Natural killer cell treated with Interleukin-12 subunit alpha and Interleukin-12 subunit beta and Interleukin-15 and Interleukin-18, amount 100 ng/mL, for 72 hours (primary cell): ENCODE measurements around the gene MLLT6. TPM values are rescaled to one million over a fixed set of nuclear protein-coding genes. Genes with fewer than 3 reads are reported as not detected.
A peak's percentile ranks its signal among the peaks of the same experiment; 100 is the strongest.

Source experiments
- ATAC-seq, 2 donors: fragments of 150-1000 bp; cut with Tn5 transposase in 1 of 2; sonication (Bioruptor Pico), chemical (Tn5 transposase) in 1 of 2; 2 replicates each; pipeline ENCODE4 v1.10.0; 2021
- DNase-seq: peaks from one replicate; pipeline ENCODE4 v3.0.0; 2022; ENCODE audit warnings: low spot score
- H3K27ac Mint-ChIP-seq, 2 donors: 1 replicate in 1 of 2; 2 replicates in 1 of 2; pipeline ENCODE4 v1.8.0; 2022; ENCODE audit warnings: mixed read lengths in 2 of 2, mild to moderate bottlenecking in 1 of 2, moderate library complexity in 1 of 2
- H3K27me3 Mint-ChIP-seq, 2 donors: 1 replicate in 1 of 2; 2 replicates in 1 of 2; pipeline ENCODE4 v1.8.0; 2022; ENCODE audit warnings: mixed read lengths in 2 of 2
- H3K36me3 Mint-ChIP-seq: one replicate; pipeline ENCODE4 v1.8.0; 2022; ENCODE audit warnings: mixed read lengths
- H3K4me1 Mint-ChIP-seq, 2 donors: 1 replicate in 1 of 2; 2 replicates in 1 of 2; pipeline ENCODE4 v1.8.0; 2022; ENCODE audit warnings: low read depth in 2 of 2, mixed read lengths in 2 of 2, mild to moderate bottlenecking in 1 of 2
- H3K4me3 Mint-ChIP-seq: one replicate; pipeline ENCODE4 v1.8.0; 2022; ENCODE audit warnings: mixed read lengths
- H3K9me3 Mint-ChIP-seq: 2 replicates; pipeline ENCODE4 v1.8.0; 2022; ENCODE audit warnings: mixed read lengths
- total RNA-seq, 2 donors: library from RNA; stranded (reverse); gene quantifications; one replicate each; pipeline ENCODE4 v1.2.3, GENCODE V29; 2022

Gene MLLT6
- total RNA-seq, 2 donors from 2014 or later = 319 to 324 TPM

GRCh38 chr17:38732376-38733281, 27.6 kb downstream of the MLLT6 start:
- ATAC-seq = no peak
- peaks cover 61 to 64% of the 10 kb centered on the region in 2 donors for H3K4me1 Mint-ChIP-seq
- H3K9me3 Mint-ChIP-seq = no peaks in the 10 kb centered on the region
- H3K27me3 Mint-ChIP-seq = no peaks in the 10 kb centered on the region
- H3K4me3 Mint-ChIP-seq = peak overlapping the region; percentile 99
- no peaks in the 10 kb centered on the region for H3K36me3 Mint-ChIP-seq
- H3K27ac Mint-ChIP-seq = peak overlapping the region; percentile 86 to 96
- no peak for DNase-seq

DNA sequence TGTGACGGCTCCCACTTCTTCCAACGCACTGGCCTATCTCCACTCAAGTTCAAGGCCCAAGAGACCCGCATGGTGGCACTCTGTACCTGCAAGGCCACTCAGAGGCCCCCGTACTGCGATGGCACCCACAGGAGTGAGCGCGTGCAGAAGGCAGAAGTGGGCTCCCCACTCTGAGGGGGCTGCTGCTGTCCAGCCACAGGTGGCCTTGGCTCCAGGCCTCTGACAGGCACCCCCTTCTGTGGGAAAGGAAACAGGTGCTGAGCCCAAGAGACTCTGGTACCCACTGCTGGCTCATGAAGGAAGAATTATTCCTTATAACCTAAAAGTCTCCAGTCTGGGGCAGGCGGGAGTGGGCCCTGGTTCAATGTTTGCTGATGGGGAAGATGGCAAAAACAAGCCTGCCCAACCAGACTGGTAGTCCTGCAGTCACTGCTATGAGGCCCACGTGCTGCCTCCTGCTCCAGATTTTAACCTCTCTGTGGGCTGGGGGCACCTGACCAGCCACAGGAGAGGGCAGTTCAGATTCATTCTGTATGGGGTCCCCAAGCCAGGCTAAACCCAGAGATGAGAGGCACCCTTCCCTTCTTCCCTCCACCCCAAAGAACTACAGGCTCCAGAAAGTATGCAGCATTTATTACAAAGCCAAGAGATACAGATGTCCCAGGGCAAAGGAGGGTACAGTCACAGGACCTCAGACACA, 28.4 kb downstream of the MLLT6 start:
- ATAC-seq (no peak), DNase-seq (no peak)
- peak overlapping the region; percentile 30 for H3K4me3 Mint-ChIP-seq
- H3K36me3 Mint-ChIP-seq = no peaks in the 10 kb centered on the region
- peaks cover 53 to 56% of the 10 kb centered on the region in 2 donors for H3K4me1 Mint-ChIP-seq
- H3K27ac Mint-ChIP-seq = peak overlapping the region; percentile 64 to 96
- no peaks in the 10 kb centered on the region for H3K27me3 Mint-ChIP-seq
- H3K9me3 Mint-ChIP-seq = no peaks in the 10 kb centered on the region

DNA sequence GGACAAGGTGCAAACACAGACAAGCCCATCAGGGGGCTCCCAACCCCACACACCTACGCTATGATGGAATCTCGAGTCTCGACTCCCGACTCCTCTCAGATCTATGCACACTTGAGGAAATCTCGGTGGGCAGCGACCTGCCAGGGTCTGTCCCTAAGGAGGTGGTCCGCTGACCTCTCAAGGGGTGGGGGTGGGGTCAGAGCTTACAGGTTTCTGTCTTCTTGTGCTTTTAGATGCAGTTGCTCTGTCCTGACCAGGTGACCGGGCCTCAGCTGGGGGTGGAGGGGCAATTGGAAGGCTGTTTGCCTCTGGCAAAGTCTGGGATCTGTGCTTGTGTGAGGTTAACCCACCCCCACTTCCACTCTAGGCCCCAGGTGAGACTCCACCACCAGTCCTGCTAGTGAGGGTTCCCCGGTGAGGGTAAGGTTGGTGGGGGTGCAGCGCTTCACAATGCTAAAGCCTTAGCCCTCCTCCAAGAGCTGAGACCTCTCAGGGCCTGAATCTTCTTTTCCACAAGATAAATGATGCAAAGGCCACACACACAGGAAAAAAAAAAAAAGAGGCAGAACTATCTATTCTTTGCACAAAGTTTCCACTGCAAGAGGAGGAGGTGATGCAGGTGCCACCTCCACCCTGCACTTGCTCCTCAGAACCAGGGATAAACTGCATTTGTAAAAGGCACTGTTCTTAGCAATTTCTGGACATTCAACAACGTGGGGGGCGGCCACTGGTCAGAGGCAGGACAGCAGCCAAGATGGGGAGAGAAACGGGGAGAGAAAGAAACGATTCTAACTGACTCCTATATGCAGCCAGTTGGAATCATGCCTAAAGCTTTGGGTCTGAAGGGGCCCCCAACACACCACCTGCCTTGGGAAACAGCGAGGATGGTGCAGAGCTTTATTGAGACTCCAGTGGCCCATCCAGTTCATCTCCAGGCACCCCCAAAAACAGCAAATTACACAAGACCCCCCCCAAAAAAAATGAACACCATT, 29.2 kb downstream of the MLLT6 start:
- DNase-seq (no peak), ATAC-seq (no peak)
- Mint-ChIP-seq H3K27me3 (no peaks in the 10 kb centered on the region), H3K27ac (peak overlapping the region; percentile 37 to 64), H3K36me3 (no peaks in the 10 kb centered on the region), H3K4me3 (no peak overlapping the region), H3K9me3 (no peaks in the 10 kb centered on the region), H3K4me1 (peaks cover 45 to 47% of the 10 kb centered on the region in 2 donors)

- ATAC-seq (peak; percentile 31 to 41), DNase-seq (peak; percentile 80)
- Mint-ChIP-seq H3K36me3 (no peaks in the 10 kb centered on the region), H3K4me3 (no peak overlapping the region), H3K4me1 (peaks cover 41 to 42% of the 10 kb centered on the region in 2 donors), H3K9me3 (no peaks in the 10 kb centered on the region), H3K27me3 (no peaks in the 10 kb centered on the region), H3K27ac (peak overlapping the region in 1 of 2 donors; percentile 41)
Observed at GRCh38 chr17:38735161-38735997, 30.3 kb downstream of the MLLT6 start.

DNA sequence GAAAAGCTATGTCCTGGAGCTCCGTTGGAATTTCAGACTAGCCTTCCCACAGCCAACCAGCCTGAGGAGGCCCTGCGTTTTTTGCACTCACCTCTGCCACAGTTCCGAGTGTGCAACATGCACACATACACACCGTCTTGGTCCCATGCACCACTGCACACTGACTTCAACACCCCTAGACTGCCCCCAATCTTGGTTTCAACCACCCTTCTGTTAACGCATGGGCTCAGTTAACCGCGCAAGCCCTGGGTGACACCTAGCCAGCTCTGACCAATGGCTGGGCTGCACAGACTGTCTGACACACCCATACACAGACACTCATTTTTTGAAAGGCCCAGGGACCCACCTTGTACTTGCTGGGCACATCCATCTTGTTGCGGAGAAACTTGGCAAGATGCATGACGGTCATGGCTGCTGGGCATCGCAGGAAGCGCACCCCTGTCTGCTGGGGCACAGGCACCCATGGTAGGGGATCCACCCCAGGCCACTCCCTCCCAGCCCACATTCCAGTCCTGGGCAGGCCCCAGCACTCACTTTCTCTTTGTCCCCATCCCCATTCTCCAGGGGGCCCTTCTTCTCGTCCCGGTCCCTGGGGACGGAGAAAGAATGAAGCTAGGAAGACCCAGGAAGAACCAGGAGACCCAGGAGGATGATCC, 33.1 kb downstream of the MLLT6 start:
- ATAC-seq = no peak
- Mint-ChIP-seq H3K27ac (no peak overlapping the region), H3K4me3 (no peak overlapping the region), H3K36me3 (no peaks in the 10 kb centered on the region), H3K27me3 (no peaks in the 10 kb centered on the region), H3K4me1 (peaks cover 20 to 22% of the 10 kb centered on the region in 2 donors), H3K9me3 (no peaks in the 10 kb centered on the region)
- no peak for DNase-seq

DNA sequence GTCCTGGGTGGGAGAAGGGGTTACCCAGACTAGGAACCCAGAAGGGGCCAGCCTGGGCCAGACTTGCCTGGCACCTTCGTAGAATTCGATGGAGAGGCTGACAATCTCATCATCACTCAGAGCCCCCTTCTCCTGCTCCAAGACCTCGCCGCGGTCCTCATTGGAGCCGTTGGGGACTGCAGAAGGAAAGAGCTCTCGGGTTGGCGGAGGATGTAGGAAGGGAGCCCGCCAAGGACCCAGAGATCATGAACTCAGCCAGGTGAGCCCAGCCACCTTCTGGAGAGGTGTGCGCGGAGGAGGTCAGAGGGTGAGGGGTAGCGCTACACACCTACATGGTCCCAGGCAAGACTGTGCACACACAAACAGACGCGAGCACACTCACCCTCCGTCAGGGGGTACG, 33.6 kb downstream of the MLLT6 start:
- Mint-ChIP-seq H3K9me3 (no peaks in the 10 kb centered on the region), H3K4me3 (no peak overlapping the region), H3K36me3 (no peaks in the 10 kb centered on the region), H3K4me1 (peaks cover 15 to 19% of the 10 kb centered on the region in 2 donors), H3K27me3 (peaks cover 0 to 4% of the 10 kb centered on the region in 2 donors), H3K27ac (no peak overlapping the region)
- ATAC-seq (no peak), DNase-seq (no peak)

DNA sequence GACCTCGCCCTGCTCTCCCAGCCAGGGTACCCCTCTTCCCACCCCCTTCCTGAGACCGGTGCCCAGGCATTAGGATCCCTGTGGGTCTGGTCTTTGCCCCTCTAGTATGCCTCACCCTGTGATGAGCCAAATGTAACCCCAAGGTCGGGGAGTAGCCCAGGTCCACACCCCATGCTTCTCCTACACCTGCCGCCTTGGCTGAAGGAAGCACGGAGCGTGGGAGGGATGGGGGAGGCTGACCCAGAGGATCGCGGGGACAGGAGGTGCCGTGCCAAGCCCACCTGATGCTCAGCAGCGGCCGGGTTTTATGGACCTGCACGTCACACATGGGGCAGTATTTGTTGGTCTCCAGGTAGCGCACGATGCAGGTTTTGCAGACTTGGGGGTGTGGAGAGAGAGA, 34.2 kb downstream of the MLLT6 start:
- H3K36me3 Mint-ChIP-seq = no peaks in the 10 kb centered on the region
- H3K4me3 Mint-ChIP-seq = no peak overlapping the region
- H3K4me1 Mint-ChIP-seq = peaks cover 9 to 13% of the 10 kb centered on the region in 2 donors
- ATAC-seq (no peak), DNase-seq (no peak)
- no peaks in the 10 kb centered on the region for H3K9me3 Mint-ChIP-seq
- no peak overlapping the region for H3K27ac Mint-ChIP-seq
- H3K27me3 Mint-ChIP-seq = peaks cover 4 to 5% of the 10 kb centered on the region in 2 donors

- no peaks in the 10 kb centered on the region for H3K9me3 Mint-ChIP-seq
- no peaks in the 10 kb centered on the region for H3K36me3 Mint-ChIP-seq
- no peak overlapping the region for H3K27ac Mint-ChIP-seq
- H3K4me3 Mint-ChIP-seq = no peak overlapping the region
- no peak for DNase-seq
- no peak for ATAC-seq
- peaks cover 5% of the 10 kb centered on the region in 2 donors for H3K4me1 Mint-ChIP-seq
- peaks cover 9 to 11% of the 10 kb centered on the region in 2 donors for H3K27me3 Mint-ChIP-seq
Observed at GRCh38 chr17:38740044-38740443, 35.0 kb downstream of the MLLT6 start.

- no peak for ATAC-seq
- H3K36me3 Mint-ChIP-seq = no peaks in the 10 kb centered on the region
Observed at GRCh38 chr17:38740806-38741205, 35.7 kb downstream of the MLLT6 start.

GRCh38 chr17:38741461-38741860, 36.4 kb downstream of the MLLT6 start:
- Mint-ChIP-seq H3K36me3 (no peaks in the 10 kb centered on the region), H3K27me3 (peaks cover 16 to 20% of the 10 kb centered on the region in 2 donors), H3K9me3 (no peaks in the 10 kb centered on the region), H3K4me3 (no peak overlapping the region), H3K27ac (no peak overlapping the region), H3K4me1 (peaks cover 0 to 5% of the 10 kb centered on the region in 2 donors)
- DNase-seq (no peak), ATAC-seq (no peak)

More at GRCh38 chr17:38740806-38741205, 35.7 kb downstream of the MLLT6 start:
- Mint-ChIP-seq H3K27me3 (peaks cover 9 to 14% of the 10 kb centered on the region in 2 donors), H3K9me3 (no peaks in the 10 kb centered on the region), H3K27ac (no peak overlapping the region), H3K4me3 (no peak overlapping the region), H3K4me1 (no peaks in the 10 kb centered on the region)
- no peak for DNase-seq

- Mint-ChIP-seq H3K36me3 (no peaks in the 10 kb centered on the region), H3K4me3 (no peak overlapping the region), H3K27ac (no peak overlapping the region), H3K9me3 (no peaks in the 10 kb centered on the region), H3K27me3 (peaks cover 21 to 24% of the 10 kb centered on the region in 2 donors), H3K4me1 (peaks cover 0 to 8% of the 10 kb centered on the region in 2 donors)
- no peak for ATAC-seq
- DNase-seq = no peak
Observed at GRCh38 chr17:38741921-38742410, 36.9 kb downstream of the MLLT6 start.
